ENCODE results near the gene C2orf81.
"Not testable (repeated sequence)": the region's sequence is repeated elsewhere in the genome, so short reads cannot be mapped to it uniquely, and the experiment has no call there.

Gene C2orf81

DNA sequence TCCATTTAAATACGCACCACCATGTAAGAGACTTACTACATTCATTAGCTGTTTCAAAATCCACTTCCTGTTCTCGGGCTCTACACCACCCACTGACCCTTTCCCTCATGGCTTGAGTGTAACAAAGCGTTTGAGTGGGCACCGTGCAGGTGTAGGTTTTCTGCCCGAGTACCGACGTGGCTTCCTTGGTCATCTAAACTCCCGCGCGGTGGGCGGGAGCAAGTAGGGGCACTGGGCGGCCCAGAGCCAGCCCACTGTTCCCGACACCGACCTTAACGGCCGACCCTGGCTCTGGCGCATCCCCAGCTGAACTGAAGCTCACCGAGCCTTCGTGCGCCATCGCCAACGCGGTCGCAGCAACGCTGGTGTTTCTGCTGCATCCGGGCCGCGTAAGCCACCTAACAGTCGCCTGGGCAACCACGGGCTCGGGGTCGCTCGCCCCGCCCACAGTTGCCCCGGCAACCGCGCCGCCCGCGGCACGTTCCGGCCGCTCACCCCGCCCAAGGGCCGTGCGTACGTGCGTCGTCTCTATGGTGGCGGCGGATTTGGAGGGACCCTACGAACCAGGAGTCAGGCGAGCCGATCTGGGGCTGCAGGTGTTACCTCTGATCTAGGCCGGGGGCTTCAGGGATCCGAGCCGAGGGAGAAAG, at the start of gene C2orf81, which contains the start of gene WDR54:
TSS of gene C2orf81 (minus strand) at position 399 of the 650 bp plus-strand sequence. CDS start at position 340, 59 bp downstream.
TSS of gene WDR54 (plus strand) at position 510 of the 650 bp plus-strand sequence. CDS start 424 bp downstream, outside the sequence.
- DNase-seq: peak; percentile 96

DNA sequence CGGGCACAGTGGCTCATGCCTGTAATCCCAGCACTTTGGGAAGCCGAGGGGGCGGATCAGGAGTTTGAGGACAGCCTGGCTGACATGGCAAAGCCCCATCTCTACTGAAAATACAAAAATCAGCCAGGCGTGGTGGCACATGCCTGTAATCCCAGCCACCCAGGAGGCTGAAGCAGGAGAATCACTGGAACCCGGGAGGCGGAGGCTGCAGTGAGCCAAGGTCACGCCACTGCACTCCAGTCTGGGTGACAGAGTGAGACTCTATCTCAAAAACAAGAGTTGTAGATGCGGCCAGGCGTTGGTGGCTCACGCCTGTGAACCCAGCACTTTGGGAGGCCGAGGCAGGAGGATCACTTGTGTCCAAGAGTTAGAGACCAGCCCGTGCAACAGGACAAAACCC, 49.3 kb upstream of the C2orf81 start:
- not testable (repeated sequence) for DNase-seq

DNA sequence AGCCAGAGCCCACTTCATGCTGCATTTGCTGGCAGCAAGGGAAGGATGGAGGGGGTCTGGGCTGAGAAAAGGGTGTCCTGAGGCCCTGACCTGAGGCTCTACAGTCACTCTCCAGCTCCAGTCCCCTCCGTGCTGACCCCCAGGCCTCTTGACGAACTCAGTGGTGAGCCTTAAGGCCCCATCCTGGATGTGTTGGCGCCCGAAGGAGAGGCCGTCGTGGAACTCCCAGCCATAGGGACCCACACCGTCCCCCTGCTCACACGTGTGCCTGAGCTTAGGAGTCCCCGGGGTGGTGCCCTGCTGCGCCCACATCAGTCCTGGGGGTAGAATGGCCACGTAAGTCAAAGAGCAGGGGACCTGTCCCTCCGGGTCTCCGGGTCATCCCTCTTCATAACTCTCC, 43.0 kb upstream of the C2orf81 start:
- peak; percentile 63 for DNase-seq

DNA sequence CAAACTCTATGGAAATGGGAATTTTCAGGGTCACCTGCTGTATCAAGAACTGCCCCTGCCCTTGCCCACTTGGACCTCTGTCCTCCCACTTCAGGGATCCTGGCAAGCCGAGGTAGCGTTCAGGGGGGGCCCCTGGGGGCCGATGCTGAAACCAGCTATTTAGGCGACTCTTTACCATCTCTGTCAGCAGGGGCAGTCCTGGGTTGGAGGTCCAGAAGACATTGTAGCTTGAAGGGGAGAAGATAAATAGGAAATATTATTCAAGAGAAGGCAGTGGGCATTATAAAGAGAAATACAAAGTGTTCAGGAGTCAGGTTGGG, 41.3 kb upstream of the C2orf81 start:
- DNase-seq: no peak

DNA sequence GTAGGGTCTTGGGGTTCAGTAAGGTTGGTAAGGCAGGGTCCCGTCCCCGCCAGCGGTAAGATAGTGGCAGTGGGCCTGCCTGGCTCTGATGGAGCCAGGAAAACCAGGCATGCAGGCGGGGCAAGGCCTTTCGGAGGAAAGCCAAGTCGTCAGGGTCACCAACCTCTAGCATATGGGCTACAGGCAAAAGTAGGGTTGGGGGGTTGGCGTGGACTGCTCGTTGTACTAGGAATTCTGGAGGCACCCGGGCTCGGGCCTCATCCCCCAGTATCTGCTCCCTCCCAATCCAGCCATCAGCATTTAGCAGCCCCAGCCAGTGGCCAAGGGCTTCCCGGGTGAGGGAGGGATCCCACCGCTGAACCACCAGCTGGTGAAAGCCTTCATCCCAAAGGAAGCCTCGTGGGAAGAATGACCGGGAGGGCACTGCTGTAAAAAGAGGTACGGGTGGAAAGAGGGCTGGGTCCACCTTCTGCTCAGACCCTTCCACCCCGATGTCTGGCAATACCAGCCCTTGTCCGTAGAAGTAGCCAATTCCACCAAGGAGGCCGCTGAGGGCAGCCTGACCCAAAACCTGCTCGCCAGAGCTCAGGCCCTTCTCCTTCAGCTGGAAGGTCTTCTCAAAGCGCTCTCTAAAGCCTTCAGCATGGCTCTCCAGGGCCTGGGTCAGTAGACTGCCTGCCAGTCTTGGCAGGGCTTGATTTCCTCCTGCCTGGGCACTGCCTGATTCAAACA, 40.8 kb upstream of the C2orf81 start:
- no peak for DNase-seq

DNA sequence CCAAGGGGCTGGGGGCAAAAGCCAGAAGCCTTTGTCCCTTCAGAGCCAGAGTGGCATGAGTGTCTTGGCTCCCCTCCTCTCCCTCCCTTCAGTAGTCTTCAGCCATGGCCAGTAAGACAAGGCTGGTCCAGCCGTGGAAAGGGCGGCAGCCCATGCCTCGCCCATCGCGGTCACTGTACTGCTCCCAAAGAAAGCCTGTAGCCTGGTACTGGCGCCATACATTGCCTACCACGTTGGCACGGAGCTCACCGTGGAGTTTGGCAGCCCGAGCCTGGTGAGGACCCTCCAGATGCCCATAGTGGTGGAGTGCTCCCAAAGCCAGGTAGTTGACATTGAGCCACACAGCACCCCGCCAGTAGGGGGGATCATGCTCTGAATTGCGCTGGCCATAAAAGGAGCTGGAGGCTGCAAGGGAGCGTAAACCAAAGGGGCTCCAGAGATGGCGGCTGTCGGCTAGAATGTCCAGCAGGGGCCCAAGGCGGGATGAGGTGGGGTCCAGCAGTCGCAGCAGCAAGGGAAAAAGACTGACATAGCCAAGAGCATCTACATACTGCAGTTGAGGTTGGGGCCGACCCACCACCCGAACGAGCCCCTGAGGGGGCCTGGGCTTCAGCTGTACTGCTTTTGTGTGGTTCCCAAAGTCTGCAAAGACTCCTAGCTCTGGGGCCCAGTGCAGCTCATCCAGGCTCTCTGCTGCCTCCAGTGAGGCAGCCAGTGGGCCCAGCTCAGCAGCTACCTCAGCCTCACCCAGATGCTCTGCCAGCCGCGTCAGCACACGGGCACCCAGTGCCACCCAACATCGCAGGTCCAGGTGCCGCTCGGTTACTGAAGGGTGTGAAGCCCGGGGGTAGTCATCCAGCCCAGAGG, 40.0 kb upstream of the C2orf81 start:
- no peak for DNase-seq

DNA sequence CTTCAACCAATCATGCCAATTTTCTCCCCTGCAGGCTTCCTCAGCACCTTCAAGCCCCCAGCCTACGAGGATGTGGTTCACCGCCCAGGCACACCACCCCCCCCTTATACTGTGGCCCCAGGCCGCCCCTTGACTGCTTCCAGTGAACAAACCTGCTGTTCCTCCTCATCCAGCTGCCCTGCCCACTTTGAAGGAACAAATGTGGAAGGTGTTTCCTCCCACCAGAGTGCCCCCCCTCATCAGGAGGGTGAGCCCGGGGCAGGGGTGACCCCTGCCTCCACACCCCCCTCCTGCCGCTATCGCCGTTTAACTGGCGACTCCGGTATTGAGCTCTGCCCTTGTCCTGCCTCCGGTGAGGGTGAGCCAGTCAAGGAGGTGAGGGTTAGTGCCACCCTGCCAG, 38.8 kb upstream of the C2orf81 start:
- DNase-seq: not testable (repeated sequence)

DNA sequence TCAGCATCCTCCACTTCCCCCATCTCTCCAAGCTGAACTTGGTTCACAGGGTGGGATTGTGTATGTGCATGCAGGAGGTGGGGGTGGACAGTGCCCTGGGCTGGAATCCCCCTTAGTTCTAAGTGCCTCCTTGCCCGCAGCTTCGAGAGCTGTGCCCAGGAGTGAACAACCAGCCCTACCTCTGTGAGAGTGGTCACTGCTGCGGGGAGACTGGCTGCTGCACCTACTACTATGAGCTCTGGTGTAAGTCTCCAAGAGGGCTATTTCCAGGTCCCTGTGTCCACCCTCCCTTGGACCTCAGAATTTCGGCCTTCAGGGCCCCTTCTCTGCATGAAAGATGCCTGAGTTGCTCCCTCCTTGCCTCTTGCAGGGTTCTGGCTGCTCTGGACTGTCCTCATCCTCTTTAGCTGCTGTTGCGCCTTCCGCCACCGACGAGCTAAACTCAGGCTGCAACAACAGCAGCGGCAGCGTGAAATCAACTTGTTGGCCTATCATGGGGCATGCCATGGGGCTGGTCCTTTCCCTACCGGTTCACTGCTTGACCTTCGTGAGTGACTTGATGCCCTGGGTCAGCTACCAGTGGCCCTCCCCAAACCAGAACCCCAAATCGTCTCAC, 38.2 kb upstream of the C2orf81 start:
- not testable (repeated sequence) for DNase-seq

DNA sequence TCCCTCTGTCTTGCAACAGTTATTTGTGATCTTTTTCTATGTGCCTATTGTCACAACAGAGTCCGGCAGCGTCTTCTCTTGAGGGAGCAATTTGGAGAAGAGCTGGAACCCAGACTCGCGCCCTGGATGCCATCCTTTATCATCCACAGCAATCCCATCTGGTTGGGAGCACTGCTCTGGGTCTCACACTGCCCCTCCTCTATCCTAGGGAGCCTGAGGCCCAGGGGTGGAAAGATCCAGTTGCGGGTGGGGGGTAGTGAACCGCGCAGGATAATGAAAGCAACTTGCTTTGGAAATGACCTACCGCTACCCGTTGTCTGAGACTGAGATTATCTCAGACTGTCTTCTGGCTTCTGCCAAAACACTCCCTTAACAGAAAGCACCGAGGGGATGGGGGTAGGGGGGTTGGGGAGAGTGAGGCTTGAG, 37.5 kb upstream of the C2orf81 start:
- DNase-seq: no peak

DNA sequence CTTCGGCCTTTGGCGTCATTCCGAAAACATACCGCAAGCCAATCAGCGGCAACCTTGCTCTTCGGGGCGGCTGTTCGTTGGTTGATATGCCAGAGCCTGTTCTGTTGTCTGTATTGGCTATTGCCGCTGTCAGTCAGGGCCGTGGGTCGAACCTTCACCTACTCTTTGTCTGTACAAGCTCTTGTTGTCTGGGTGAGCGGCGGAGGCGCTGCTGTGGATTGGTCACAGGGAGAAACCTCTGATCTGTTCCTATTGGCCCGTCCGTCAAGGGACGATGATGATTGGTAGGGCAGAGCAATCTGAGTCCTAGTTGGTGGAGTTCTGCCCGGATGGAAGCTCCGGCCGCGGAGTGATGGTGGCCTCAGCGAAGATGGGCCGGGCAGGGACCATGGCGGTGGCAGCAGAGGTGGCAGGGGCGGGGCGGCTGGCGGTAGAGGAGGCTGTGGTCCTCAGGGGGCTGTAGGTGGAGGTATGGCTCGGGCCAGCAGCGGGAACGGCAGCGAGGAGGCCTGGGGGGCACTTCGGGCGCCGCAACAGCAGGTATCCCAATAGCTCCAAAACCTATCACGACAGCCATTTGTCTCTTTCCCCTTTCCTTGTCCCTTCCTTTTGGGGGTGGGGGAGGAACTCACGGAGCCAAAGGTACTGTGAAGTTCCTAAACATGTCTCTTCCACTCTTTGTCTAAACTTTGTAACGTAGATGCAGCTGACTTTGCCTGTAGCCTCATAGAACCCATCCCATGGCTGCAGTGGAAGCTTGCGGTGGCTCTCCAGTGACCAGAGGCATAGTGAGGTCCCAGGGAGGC, 36.9 kb upstream of the C2orf81 start, which contains the start of gene WBP1:
TSS of gene WBP1 (plus strand) at position 307 of the 806 bp plus-strand sequence. CDS start at position 472, 165 bp downstream.
- DNase-seq: peak; percentile 99

DNA sequence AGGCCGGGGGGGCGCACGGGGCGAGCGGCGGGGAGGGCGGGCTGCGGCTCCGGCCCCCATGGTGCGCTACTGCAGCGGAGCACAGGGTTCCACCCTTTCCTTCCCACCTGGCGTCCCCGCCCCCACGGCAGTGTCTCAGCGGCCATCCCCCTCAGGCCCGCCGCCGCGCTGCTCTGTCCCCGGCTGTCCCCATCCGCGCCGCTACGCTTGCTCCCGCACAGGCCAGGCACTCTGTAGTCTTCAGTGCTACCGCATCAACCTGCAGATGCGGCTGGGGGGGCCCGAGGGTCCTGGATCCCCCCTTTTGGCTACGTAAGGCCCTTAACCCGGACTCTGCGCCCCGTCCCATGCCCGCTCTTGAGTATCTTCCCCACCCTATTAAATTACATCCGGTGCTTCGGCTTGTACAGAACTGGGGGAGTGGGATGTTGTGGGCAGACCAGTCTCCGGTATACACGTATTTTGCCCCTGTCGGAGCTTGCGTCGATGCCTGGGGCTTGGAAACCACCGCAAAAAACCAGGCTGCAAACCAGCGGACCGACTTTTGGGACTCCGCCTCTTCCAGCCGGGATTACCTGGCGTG, 36.2 kb upstream of the C2orf81 start:
- peak; percentile 91 for DNase-seq

DNA sequence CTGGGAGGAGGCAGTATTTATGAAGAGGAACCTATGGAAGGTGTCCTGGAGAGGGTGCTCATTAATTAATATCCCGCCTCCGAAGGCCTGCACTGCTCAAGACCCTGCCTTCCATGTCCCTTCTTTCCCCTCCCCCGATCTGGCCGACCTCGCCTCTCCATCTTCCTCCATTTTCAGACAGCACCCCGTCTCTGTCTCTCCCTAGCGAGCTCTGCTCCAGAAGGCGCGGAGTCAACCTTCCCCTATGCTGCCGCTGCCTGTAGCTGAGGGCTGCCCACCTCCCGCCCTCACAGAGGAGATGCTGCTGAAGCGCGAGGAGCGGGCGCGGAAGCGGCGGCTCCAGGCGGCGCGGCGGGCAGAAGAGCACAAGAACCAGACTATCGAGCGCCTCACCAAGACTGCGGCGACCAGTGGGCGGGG, 35.7 kb upstream of the C2orf81 start:
- DNase-seq: no peak

DNA sequence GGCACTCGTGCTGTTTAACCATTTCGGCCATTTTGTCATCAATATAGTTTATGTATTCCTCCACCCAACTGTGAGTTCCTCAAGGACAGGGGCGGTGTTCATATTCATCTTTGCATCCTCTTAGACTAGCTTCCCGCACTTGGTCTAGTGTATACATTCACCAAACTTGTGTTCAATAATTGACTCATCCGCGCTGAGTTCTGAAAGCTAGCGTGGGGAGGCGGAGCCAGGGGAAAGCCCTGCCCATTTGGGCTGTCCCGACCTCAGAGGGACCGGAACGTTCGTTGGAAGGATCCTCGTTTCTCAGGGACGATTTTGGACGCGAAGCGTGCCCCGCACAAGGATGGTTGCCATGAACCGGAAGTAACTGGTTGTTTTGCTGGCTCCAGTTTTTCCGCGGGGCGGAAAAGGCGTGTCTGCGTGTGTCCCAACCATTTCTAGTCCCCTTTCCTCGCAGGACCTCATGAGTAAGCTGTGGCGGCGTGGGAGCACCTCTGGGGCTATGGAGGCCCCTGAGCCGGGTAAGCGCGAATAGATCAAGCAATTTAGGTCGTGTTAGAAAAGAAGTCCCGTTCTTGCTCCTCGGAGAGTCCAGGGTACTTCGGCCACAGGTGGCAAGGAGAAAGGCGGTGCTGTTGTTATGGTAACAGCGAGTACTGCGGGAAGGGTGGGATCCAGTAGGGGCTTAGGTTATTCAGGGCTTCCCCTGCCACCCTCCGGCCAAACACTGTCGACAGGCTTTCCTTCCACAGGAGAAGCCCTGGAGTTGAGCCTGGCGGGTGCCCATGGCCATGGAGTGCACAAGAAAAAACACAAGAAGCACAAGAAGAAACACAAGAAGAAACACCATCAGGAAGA, 33.5 kb upstream of the C2orf81 start, which contains the start of gene INO80B:
TSS of gene INO80B (plus strand) at position 434 of the 858 bp plus-strand sequence. CDS start at position 464, 30 bp downstream.
- DNase-seq: peak; percentile 99

DNA sequence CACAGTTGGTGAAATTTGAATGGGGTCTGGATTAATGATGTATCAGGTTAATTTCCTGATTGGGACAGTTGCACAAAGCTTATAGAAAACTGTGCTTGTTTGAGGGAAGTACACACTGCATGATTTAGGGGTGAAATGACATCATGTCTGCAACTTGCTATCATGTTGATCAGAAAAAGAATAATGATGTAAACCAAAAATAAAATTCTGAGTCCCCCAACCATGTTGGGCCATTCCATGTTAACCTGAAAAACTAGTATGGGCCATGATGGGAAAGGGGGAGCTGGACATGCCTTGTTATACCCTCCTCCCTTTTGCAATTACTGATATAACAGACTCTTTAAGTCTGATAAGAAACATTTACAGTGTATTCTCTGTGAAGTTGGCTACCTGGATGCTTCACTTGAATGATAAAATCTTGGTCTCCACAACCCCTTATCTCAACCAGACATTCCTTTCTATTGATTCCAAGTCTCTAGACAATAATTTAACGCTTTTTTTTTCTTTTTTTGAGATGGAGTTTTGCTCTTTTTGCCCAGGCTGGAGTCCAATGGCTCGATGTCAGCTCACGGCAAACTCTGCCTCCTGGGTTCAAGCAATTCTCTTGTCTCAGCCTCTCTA, 29.3 kb upstream of the C2orf81 start:
- no peak for DNase-seq

DNA sequence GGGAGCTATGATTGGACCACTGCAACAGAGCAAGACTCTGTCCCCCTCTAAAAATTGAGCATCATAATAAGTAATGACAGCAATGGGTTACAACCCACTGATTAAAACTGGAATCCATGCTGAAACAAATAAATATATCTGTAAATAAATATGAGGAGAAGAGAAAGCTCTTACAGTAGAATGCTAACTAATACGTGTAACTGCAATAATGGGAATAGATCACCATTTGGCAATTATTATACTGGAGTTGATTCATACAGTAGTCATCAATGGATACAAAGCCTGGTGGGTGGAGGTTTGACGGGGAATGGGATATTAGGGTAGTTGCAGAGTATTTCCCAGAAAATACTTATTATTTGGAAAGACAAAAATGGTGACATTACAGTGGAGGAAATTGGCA, 27.4 kb upstream of the C2orf81 start:
- no peak for DNase-seq

DNA sequence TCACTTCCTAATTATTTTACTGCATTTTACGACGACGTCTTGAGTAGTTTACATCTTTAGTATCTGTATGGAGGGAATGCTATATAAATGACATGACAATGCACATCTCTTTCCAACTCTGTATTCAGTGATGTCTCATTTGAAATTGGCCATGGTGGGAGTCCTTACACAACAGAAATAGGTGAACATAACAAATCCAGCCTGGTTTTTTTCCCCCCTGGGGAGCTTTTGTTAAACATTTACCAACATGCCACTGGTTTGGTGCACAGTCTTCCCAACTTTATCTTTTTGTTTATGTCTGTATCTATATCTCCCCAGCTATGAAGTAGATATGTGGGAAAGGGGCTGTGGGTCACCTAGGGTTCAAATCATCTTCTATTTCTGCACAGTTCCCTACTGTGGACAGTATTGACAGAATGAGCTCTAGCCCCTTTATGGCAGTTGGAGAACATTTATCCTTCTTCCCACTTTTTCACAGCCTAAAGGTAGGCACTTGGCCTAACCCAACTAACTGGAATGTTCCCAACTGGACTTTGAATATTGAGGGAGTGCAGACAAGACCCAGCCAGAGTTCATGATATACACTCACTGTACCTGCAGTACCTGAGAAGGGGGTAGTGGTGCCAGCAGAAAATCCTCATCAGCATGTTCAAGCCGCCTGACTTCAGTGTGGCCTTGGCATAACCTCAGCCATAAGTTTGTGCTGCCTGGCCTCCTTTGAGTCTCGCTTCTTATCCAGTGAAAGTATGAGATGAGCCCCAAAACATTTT, 26.0 kb upstream of the C2orf81 start:
- DNase-seq: no peak

DNA sequence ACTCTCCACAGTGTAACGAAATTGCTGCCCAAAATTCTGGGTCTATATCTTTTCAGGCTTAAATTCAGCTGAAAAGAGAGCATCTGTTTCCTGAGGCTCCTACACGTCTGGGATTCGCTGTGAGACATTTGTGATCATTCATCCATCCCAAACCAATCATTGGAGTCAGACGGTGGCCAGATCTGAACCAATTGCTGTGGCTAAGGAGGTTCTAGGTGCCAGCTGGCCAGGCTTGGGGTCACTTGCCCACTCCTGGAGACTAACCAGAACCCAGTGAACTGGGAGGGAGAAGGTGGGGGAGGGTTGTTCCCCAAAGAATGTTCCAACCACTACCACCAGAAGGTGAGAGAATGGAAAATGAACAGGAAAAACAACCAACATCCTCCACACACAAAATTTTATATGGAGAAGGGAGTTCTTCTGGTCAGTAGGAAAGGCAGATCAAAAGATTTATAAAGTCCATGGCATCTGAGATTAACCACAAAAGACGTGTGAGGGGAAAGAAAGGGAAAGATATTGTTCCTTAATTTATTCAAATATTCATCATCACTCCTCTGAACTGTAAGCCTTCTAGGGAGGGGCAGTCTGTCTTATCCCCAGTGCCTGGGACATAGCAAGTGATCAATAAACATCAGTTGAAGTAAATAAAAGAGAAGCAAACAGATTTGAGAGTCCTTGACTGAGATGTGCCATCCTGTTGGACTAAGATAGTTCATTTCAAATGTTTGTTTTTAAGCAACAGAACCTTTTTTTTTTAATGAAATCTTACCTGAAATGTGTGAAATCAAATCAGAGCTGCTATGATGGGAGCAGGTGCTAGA, 23.3 kb upstream of the C2orf81 start:
- no peak for DNase-seq

All from activated CD8-positive, alpha-beta memory T cell treated with anti-CD3 and anti-CD28 coated beads for 24 hours (primary cell).